Loucy (cell line): ENCODE measurements around the gene CMTM7.

Source experiments
- H2AFZ ChIP-seq: fragments of 200-600 bp; sonication (generic); 2 replicates; pipeline ENCODE4 v1.6.0; 2016; ENCODE audit warnings: antibody characterized with exemption, mild to moderate bottlenecking, low read length, moderate library complexity
- H3F3A ChIP-seq: fragments of 200-600 bp; 2 replicates; pipeline ENCODE4 v1.6.0; 2016; ENCODE audit warnings: antibody characterized with exemption, low read depth, mild to moderate bottlenecking
- H3K27me3 ChIP-seq: fragments of 200-600 bp; sonication (generic); 2 replicates; pipeline ENCODE4 v1.6.1; 2014; ENCODE audit warnings: low read length, mild to moderate bottlenecking; ENCODE audit not compliant: insufficient read depth, poor library complexity, severe bottlenecking
- H3K36me3 ChIP-seq: fragments of 200-600 bp; sonication (generic); 2 replicates; pipeline ENCODE4 v1.6.1; 2016; ENCODE audit warnings: low read length; ENCODE audit not compliant: insufficient read depth
- H3K4me1 ChIP-seq: fragments of 200-600 bp; sonication (generic); 2 replicates; pipeline ENCODE4 v1.5.1; 2014; ENCODE audit warnings: low read length, mild to moderate bottlenecking; ENCODE audit not compliant: insufficient read depth, poor library complexity, severe bottlenecking
- H3K4me2 ChIP-seq: fragments of 200-600 bp; sonication (generic); 2 replicates; pipeline ENCODE4 v1.6.0; 2014; ENCODE audit warnings: antibody characterized with exemption, low read length, low read depth, mild to moderate bottlenecking; ENCODE audit not compliant: poor library complexity, severe bottlenecking
- H3K4me3 ChIP-seq: fragments of 200-600 bp; sonication (generic); 2 replicates; pipeline ENCODE4 v1.5.1; 2014; ENCODE audit warnings: low read length, mild to moderate bottlenecking, mixed read lengths; ENCODE audit not compliant: poor library complexity, severe bottlenecking
- H3K79me2 ChIP-seq: fragments of 200-600 bp; sonication (generic); 2 replicates; pipeline ENCODE4 v1.6.1; 2014; ENCODE audit warnings: low read length; ENCODE audit not compliant: insufficient read depth
- H3K9ac ChIP-seq: fragments of 200-600 bp; sonication (generic); 2 replicates; pipeline ENCODE4 v1.6.0; 2014; ENCODE audit warnings: mild to moderate bottlenecking, low read depth, low read length, moderate library complexity; ENCODE audit not compliant: poor library complexity, severe bottlenecking
- H3K9me2 ChIP-seq: fragments of 200-600 bp; sonication (generic); replicated peaks from 2 replicates; pipeline ENCODE4 v1.6.1; 2016; ENCODE audit warnings: low read depth, low read length, mixed read lengths
- H3K9me3 ChIP-seq: fragments of 200-600 bp; sonication (generic); 2 replicates; pipeline ENCODE4 v1.6.1; 2014; ENCODE audit warnings: mild to moderate bottlenecking, antibody characterized with exemption, low read length, low read depth; ENCODE audit not compliant: insufficient read depth
- H4K20me1 ChIP-seq: fragments of 200-600 bp; sonication (generic); 2 replicates; pipeline ENCODE4 v1.6.0; 2014; ENCODE audit warnings: antibody characterized with exemption, low read length, mild to moderate bottlenecking; ENCODE audit not compliant: insufficient read depth, poor library complexity, severe bottlenecking
- EZH2phosphoT487 ChIP-seq: fragments of 200-600 bp; IDR thresholded peaks from 2 replicates; pipeline ENCODE4 v1.6.1; 2018; ENCODE audit warnings: antibody characterized with exemption, mild to moderate bottlenecking, moderate library complexity, borderline replicate concordance
- TF ChIP-seq, protein P1 (sequence below): fragments of 200-600 bp; sonication (generic); conservative IDR thresholded peaks from 2 replicates; pipeline ENCODE4 v1.5.1; 2014; ENCODE audit warnings: mild to moderate bottlenecking, antibody characterized with exemption, low read length

Gene CMTM7

DNA sequence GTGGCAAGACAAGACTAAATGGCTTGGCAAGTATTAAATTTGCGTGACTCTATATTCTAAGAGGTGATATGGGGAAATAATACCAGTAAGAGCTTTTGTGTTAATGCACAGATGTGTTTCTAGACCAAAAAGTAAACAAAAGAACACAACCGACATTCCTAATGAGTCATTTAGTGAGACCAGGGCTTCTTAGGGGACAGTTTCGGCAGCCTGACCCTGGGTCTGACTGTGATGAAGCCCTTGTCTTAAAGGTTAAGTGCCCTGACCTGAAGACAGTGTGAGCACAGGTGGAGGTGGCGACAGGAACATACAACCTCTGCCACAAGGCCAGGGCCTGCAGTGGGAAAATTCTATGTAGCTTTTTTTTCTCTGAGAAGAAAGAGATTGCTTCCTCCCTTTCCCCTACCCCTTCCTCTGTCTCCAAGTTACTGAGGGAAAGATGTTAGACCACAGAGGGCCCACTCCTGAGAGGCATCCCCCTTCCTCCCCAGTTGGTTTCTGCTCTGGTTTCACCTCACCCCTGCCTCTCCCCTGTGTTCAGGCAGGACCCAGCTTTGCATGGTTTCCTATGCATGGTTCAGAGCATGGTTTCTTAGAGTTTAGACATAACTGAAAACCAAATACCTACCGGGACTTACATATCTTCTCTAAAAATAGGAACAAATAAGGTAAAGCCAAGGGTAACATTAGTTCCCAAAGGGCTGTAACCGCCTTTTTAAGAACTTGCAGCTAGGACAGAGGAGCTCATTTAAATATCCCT, 24.8 kb upstream of the CMTM7 start:
- Histone ChIP-seq H3K4me1 (peaks cover 4% of the 10 kb centered on the region), H3F3A (no peaks in the 10 kb centered on the region), H3K79me2 (no peaks in the 10 kb centered on the region), H3K27me3 (no peaks in the 10 kb centered on the region), H3K9ac (no peak overlapping the region), H2AFZ (no peak overlapping the region), H4K20me1 (no peaks in the 10 kb centered on the region), H3K9me3 (no peaks in the 10 kb centered on the region), H3K4me2 (no peak overlapping the region), H3K9me2 (no peaks in the 10 kb centered on the region), H3K36me3 (no peaks in the 10 kb centered on the region), H3K4me3 (no peak overlapping the region)
- TF ChIP-seq EZH2phosphoT487: no peak
- TF ChIP-seq, protein P1, sequence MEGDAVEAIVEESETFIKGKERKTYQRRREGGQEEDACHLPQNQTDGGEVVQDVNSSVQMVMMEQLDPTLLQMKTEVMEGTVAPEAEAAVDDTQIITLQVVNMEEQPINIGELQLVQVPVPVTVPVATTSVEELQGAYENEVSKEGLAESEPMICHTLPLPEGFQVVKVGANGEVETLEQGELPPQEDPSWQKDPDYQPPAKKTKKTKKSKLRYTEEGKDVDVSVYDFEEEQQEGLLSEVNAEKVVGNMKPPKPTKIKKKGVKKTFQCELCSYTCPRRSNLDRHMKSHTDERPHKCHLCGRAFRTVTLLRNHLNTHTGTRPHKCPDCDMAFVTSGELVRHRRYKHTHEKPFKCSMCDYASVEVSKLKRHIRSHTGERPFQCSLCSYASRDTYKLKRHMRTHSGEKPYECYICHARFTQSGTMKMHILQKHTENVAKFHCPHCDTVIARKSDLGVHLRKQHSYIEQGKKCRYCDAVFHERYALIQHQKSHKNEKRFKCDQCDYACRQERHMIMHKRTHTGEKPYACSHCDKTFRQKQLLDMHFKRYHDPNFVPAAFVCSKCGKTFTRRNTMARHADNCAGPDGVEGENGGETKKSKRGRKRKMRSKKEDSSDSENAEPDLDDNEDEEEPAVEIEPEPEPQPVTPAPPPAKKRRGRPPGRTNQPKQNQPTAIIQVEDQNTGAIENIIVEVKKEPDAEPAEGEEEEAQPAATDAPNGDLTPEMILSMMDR: no peak

DNA sequence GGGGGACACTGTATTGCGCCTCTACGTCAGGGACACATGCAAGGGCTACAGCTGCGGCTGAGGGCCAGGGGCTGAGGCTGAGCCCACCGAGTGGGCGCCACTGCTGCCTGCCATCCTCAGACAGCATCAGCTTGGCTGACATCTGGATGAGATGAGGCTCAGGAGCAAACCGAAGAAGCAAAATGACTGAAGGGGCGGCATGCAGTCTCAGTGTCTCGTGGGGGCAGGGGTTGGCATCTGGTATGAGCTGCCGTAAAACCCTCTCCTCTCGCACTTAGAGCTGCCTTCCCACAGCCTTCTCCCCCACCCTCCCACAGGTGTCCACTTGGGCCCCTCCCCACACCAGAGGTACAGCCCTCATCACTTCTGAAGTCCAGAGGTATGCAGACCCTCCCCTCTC, 24.2 kb upstream of the CMTM7 start:
- Histone ChIP-seq H3K4me3 (no peak overlapping the region), H3K9me3 (no peaks in the 10 kb centered on the region)

DNA sequence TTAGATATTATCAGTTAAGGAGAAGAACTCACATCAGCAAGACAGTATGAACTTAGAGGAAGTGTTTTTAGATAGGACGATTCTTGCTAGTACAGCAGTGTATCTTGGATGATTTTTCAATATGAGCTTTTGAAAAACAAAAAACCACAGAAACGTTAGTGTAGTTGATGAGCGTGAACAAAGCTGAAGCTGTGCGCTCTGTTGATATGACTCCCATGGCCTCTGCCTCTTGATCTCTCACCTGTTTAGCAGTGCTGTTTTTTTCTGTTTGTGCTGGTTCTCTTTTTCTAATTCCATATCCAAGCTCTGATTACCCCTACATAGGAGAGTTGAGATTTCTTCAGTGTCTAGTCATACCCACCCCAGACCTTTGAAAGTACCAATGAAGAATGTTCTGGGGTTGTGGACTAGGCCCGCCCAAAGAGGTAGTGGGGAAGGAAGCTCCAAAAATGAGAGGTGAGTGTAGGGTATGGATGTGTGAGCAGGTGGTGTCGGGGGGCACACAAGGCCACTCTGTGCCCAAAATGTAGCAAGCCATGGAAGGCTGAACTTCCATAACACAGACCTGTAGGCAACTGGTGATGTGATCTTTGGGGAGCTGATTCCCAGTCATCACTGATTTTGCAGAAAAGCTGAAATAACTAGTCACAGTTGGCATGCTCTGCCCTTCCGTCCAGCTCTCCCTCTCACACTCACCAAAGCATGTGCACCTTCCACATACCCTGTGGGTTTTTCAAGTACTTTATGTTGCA, 20.0 kb upstream of the CMTM7 start:
- no peaks in the 10 kb centered on the region for H4K20me1 ChIP-seq
- no peak overlapping the region for H3K4me2 ChIP-seq

More for the DNA sequence above, 24.2 kb upstream of the CMTM7 start:
- Histone ChIP-seq H3K9ac (no peak overlapping the region), H2AFZ (no peak overlapping the region), H3K36me3 (no peaks in the 10 kb centered on the region), H4K20me1 (no peaks in the 10 kb centered on the region), H3K27me3 (no peaks in the 10 kb centered on the region), H3K4me1 (peaks cover 4% of the 10 kb centered on the region), H3K4me2 (no peak overlapping the region), H3K9me2 (no peaks in the 10 kb centered on the region), H3K79me2 (no peaks in the 10 kb centered on the region), H3F3A (no peaks in the 10 kb centered on the region)
- TF ChIP-seq, protein P1: no peak
- no peak for TF ChIP-seq EZH2phosphoT487

DNA sequence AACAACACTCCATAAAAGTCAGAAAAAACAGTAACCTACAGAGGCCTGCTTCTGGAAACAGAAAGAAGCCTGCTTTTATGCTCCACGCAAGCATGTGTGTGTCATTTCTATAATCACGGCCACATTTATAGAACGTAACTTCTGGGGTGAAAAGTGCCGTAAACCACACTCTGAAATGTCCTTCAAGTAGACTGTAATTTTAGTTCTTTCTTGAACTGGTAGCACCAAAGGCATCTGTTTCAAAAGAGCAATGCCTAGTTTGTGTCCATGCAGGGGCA, 19.5 kb upstream of the CMTM7 start:
- Histone ChIP-seq H3K9me2 (no peaks in the 10 kb centered on the region), H3K9ac (no peak overlapping the region), H3K79me2 (no peaks in the 10 kb centered on the region), H3K36me3 (no peaks in the 10 kb centered on the region), H3K27me3 (no peaks in the 10 kb centered on the region), H3K9me3 (no peaks in the 10 kb centered on the region), H3K4me2 (no peak overlapping the region), H3K4me3 (no peak overlapping the region), H4K20me1 (no peaks in the 10 kb centered on the region), H2AFZ (no peak overlapping the region), H3F3A (no peaks in the 10 kb centered on the region), H3K4me1 (peaks cover under 1% of the 10 kb centered on the region)
- TF ChIP-seq, protein P1: no peak
- TF ChIP-seq EZH2phosphoT487: no peak

More for the DNA sequence above, 20.0 kb upstream of the CMTM7 start:
- Histone ChIP-seq H3K4me1 (peaks cover 4% of the 10 kb centered on the region), H3F3A (no peaks in the 10 kb centered on the region), H3K36me3 (no peaks in the 10 kb centered on the region), H3K9me3 (no peaks in the 10 kb centered on the region), H3K9me2 (no peaks in the 10 kb centered on the region), H2AFZ (no peak overlapping the region), H3K9ac (no peak overlapping the region), H3K79me2 (no peaks in the 10 kb centered on the region), H3K27me3 (no peaks in the 10 kb centered on the region), H3K4me3 (no peak overlapping the region)
- no peak for TF ChIP-seq EZH2phosphoT487
